Measurements from ENCODE around the gene DIPK1C. TPM values are rescaled to one million over a fixed set of nuclear protein-coding genes. Genes with fewer than 3 reads are reported as not detected.

The DIPK1C gene
- total RNA-seq, 4 donors from 2014 or later, result 0.13 to 0.42 TPM; not detected in 2

DNA sequence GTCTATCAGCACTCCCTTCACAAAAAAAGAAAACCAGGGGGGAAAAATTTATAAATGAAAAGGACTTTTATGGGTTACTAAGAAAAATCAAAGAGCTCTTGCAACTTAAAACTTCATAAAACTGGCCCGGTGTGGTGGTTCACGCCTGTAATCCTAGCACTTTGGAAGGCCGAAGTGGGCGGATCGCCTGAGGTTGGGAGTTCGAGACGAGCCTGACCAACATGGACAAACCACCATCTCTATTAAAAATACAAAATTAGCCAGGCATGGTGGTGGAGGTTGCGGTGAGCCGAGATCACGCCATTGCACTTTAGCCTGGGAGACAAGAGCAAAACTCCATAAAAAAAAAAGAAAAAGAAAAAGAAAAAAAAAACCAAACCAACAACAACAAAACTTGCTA is 1.7 kb downstream of the DIPK1C start:
- Histone ChIP-seq H3K27ac (no peak overlapping the region), H3K27me3 (peaks cover 78% of the 10 kb centered on the region), H3K36me3 (no peaks in the 10 kb centered on the region), H3K4me3 (no peak overlapping the region), H3K9me3 (no peaks in the 10 kb centered on the region), H3K4me1 (peaks cover 0 to 21% (median 3%) of the 10 kb centered on the region in 3 donors)
- TF ChIP-seq, protein P1, sequence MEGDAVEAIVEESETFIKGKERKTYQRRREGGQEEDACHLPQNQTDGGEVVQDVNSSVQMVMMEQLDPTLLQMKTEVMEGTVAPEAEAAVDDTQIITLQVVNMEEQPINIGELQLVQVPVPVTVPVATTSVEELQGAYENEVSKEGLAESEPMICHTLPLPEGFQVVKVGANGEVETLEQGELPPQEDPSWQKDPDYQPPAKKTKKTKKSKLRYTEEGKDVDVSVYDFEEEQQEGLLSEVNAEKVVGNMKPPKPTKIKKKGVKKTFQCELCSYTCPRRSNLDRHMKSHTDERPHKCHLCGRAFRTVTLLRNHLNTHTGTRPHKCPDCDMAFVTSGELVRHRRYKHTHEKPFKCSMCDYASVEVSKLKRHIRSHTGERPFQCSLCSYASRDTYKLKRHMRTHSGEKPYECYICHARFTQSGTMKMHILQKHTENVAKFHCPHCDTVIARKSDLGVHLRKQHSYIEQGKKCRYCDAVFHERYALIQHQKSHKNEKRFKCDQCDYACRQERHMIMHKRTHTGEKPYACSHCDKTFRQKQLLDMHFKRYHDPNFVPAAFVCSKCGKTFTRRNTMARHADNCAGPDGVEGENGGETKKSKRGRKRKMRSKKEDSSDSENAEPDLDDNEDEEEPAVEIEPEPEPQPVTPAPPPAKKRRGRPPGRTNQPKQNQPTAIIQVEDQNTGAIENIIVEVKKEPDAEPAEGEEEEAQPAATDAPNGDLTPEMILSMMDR (IDR thresholded peaks at IDR 0.05), result no peak
- no peak for TF ChIP-seq POLR2AphosphoS5 (IDR thresholded peaks at IDR 0.05)
- no peak for ATAC-seq
- 87 to 95% methylated on average over 3 to 10 of the region's 10 CpGs for WGBS, 2 donors (ENCODE audit: low coverage in 1 of 2)

DNA sequence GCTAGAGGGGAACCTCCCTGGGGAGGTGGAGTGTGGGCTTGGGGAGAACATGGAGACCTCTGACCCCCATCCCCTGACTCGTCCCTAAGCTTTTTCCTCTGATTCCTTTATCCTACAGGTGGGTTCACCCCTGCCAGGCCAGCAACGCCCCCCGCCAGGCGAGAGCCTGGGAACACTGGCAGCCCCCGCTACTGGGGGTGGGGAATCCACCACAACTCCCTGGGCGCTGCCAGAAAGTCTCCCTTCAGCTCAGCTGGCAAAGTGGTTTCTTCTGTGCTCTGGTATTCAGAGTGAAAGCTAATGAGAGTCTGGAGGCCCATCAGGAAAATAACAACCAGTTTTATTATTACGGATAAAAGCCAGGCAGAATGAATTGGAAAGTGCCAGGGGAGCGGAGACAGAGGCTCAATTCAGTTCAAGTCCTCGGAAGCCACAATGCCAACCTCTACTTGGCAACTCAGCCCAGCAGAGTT is 2.8 kb downstream of the DIPK1C start:
- ATAC-seq, result no peak
- Histone ChIP-seq H3K36me3 (no peaks in the 10 kb centered on the region), H3K4me3 (no peak overlapping the region), H3K4me1 (peaks cover 0 to 21% (median 3%) of the 10 kb centered on the region in 3 donors), H3K27me3 (peaks cover 71% of the 10 kb centered on the region), H3K9me3 (no peaks in the 10 kb centered on the region), H3K27ac (no peak overlapping the region)
- WGBS, 2 donors (ENCODE audit: low coverage in 1 of 2), result 96 to 100% methylated on average over 2 to 3 of the region's 9 CpGs
- TF ChIP-seq EP300 (IDR thresholded peaks at IDR 0.05) (no peak), POLR2AphosphoS5 (IDR thresholded peaks at IDR 0.05) (no peak), POLR2A (IDR thresholded peaks at IDR 0.05) (no peak)
- TF ChIP-seq, protein P1 (IDR thresholded peaks at IDR 0.05), result no peak

GRCh38 chr18:74453642-74454198 is 3.4 kb downstream of the DIPK1C start:
- Histone ChIP-seq H3K27ac (no peak overlapping the region), H3K9me3 (no peaks in the 10 kb centered on the region), H3K36me3 (no peaks in the 10 kb centered on the region), H3K4me1 (peaks cover 0 to 21% (median 3%) of the 10 kb centered on the region in 3 donors), H3K27me3 (peaks cover 70% of the 10 kb centered on the region), H3K4me3 (no peak overlapping the region)
- TF ChIP-seq POLR2AphosphoS5 (IDR thresholded peaks at IDR 0.05) (no peak), EP300 (IDR thresholded peaks at IDR 0.05) (no peak), POLR2A (IDR thresholded peaks at IDR 0.05) (no peak)
- TF ChIP-seq, protein P1 (IDR thresholded peaks at IDR 0.05), result no peak
- WGBS, 2 donors (ENCODE audit: low coverage in 1 of 2), result 79 to 86% methylated on average over 4 to 5 of the region's 6 CpGs
- ATAC-seq, result no peak

- WGBS, 2 donors (ENCODE audit: low coverage in 1 of 2), result 32 to 66% methylated on average over 3 to 6 of the region's 7 CpGs
- Histone ChIP-seq H3K27me3 (peaks cover 68% of the 10 kb centered on the region), H3K9me3 (no peaks in the 10 kb centered on the region), H3K36me3 (no peaks in the 10 kb centered on the region), H3K4me1 (peaks cover 0 to 21% (median 3%) of the 10 kb centered on the region in 3 donors), H3K27ac (no peak overlapping the region), H3K4me3 (no peak overlapping the region)
- TF ChIP-seq, protein P1 (IDR thresholded peaks at IDR 0.05), result no peak
- TF ChIP-seq EP300 (IDR thresholded peaks at IDR 0.05), result no peak
- no peak for TF ChIP-seq POLR2A (IDR thresholded peaks at IDR 0.05)
- TF ChIP-seq POLR2AphosphoS5 (IDR thresholded peaks at IDR 0.05), result no peak
- no peak for ATAC-seq
Observed at GRCh38 chr18:74453016-74453566, 4.0 kb downstream of the DIPK1C start.

DNA sequence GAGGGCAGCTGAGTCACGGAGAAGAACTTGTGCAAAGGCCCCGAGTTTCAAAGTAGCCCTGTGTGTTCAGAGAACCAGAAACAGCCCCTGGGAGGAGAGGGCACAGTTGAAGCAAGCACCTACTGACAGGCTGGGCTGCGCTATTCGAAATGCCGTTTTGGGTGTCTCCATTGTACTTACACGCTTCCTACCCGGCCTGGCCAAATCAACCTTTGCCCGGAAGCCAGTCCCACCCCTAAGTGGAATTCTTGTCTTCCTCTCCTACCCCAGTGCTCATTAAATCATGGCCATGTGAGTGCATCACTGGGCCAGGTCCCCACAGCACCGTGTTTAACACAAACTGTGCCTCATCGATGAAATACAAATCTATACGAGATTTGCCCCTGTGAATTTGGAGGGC is 6.0 kb downstream of the DIPK1C start:
- H3K36me3 ChIP-seq, result no peaks in the 10 kb centered on the region
- 85 to 93% methylated on average over 8 to 9 of the region's 11 CpGs for WGBS, 2 donors (ENCODE audit: low coverage in 1 of 2)
- peaks cover 63% of the 10 kb centered on the region for H3K27me3 ChIP-seq
- no peak overlapping the region for H3K27ac ChIP-seq
- peaks cover 0 to 3% (median 2%) of the 10 kb centered on the region in 3 donors for H3K4me1 ChIP-seq
- TF ChIP-seq POLR2A (IDR thresholded peaks at IDR 0.05) (no peak), EP300 (IDR thresholded peaks at IDR 0.05) (no peak), POLR2AphosphoS5 (IDR thresholded peaks at IDR 0.05) (no peak)
- TF ChIP-seq, protein P1 (IDR thresholded peaks at IDR 0.05), result no peak
- H3K9me3 ChIP-seq, result no peaks in the 10 kb centered on the region
- ATAC-seq, result no peak
- no peak overlapping the region for H3K4me3 ChIP-seq

All from gastroesophageal sphincter (tissue), 4 donors.